GM18873 (cell line): ENCODE data around the gene FBXO36.

Experiments used
- ATAC-seq: cut with Tn5 transposase; IDR thresholded peaks from one replicate; pipeline ENCODE4 v1.9.1; 2021; ENCODE audit warnings: mild to moderate bottlenecking, moderate library complexity, moderate number of reproducible peaks; ENCODE audit not compliant: unreplicated experiment, low FRiP score

The FBXO36 gene

DNA sequence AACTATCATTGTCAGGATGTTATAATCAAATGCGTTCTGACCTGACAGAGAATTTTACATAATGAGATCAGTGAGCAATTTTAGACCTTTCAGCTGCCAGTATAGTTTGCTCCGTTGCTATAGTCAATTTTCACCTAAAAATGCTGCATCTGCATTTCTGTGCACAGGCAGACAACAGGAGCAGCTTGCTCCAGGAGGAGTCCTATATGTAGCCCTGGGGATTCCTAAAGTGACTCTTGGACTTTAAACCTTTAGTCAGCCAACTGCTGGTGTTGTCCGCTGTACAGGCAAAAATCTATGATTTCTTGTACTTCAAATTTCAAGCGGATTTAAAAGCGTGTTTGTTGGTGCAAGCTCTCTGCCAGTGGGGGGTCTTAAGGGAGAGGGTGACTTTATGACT is 120.7 kb downstream of the FBXO36 start:
- ATAC-seq, result no peak

DNA sequence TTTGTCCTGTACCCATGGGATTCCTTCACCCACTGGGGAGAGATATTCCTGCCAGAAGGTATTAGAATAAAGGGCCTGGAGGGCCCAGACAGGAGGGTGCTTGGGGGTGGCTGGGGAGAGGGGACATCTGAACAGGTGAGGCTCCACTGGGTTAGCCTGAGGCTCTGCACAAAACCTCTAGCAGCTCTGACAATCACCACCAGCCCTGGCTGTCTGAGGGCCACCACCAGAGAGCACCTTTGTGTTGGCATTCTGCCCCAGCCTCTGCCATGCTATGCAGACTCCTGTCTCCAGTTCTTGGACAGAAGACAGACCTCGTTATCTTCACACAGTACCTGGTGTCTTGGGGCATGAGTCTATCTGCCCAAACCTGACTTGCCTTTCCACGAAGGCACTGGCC is 121.2 kb downstream of the FBXO36 start:
- ATAC-seq, result no peak

DNA sequence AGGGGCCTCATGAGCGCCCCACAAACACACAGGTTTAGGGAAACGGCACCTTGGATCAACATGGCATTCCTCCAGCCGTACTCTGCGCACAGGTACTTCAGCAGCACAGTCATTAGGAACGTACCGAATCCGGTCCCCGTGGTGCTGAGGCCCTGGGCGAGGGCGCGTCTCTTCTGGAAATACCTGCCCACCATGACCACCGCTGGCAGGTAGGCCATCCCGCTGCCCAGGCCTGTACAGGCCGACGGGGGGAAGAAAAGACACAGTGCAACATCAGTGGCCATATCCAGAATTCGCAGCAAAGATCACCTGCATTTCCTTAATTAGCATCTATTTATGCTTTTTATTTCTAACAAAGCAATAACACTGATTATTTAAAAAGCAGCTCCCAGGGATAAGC is 124.2 kb downstream of the FBXO36 start:
- no peak for ATAC-seq

DNA sequence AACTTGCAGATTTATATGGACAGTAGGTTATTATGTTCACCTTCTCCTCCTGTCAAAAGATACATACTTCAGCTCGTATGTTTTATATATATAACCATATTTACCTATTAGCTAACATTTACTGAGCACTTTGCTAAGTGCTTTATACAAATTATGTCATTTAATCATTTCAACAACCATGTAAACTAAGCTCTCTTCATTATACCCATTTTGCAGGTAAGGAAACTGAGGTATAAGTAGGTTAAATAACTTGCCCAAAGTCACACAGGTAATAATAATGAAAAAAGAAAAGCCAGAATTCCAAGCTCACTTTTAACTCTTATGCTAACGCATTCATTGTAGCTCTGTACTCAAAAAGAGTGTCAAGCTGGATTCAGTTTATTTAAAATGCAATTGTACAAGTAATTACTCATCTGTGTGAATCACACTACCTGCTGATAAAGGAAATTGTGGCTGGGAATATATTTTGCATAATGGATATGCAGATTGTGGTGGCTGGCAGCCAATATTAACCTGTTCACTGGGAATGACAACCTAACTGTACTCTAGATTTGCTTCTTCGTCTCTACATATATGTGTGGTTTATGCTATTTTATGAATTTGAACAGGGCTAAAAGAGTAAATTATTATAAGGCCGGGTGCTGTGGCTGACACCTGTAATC is 125.8 kb downstream of the FBXO36 start:
- ATAC-seq, result no peak

DNA sequence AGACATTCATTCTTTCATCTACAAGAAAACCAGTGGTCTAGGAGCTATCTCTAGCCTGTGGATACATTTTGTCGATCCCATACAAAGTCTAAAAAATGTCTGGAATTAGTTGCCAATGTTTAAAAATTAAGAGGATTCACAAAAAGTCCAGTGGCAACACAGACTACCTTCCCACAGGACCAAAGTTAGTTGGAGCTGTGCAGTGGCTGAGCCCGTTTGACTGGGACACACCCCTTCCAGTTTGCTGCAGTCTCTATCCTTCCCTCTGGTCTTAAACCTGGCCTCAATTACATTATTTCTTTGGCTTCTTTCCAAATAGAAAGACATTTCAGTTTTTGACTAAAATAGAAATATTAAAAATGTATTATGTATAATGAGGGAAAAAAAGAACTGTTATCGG is 127.8 kb downstream of the FBXO36 start:
- ATAC-seq, result no peak

DNA sequence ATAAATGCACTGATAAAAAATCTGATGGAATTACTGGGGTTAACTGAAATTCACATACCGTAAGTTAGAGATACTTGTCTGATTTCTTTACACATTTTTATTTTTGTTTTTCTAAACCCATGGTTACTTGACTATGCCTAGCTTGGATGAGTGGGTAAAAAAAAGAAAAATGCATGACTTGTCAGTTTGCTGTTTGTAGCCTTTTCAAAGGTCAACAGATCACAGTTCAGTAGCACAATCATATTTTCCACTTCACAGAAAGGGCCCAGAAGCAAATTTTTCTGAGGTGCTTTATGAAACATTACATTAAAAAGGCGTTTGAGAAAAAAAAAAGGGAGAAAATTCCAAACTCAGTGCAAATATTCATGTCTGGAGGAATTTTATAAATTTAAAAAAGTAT is 130.0 kb downstream of the FBXO36 start:
- no peak for ATAC-seq

DNA sequence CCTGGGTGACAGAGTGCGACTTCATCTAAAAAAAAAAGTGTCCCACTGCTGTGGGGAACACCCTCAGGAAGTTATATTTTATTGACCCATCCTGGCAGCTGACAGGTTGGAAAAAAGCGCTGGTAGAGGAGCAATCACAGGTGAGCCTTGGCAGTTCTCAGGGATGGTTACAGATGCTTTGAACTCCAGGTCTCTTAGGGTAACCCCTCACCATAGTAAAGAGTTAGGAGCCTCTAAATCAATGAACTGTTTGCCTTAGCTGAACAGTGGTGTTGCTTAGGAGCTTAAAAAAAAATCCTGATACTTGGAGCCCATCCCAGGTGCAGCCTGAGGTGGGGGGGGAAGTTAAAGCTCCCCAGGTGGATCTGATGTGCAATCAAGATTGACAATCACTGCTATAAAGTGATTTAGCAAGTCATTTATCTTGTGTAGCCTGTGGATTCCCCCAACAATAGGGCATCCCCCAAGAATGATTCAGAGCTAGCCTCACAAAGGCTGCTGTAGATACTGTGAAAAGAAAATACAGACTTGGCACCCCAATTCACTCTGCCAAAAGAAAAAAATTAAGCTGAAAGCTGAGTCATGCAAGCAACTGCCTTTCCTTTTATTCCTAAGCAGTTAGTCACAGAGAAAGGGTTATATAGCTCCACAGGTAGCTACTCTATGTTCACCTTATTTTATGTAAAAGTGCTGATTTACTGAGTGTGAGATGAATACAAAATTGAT is 131.6 kb downstream of the FBXO36 start:
- ATAC-seq, result no peak

DNA sequence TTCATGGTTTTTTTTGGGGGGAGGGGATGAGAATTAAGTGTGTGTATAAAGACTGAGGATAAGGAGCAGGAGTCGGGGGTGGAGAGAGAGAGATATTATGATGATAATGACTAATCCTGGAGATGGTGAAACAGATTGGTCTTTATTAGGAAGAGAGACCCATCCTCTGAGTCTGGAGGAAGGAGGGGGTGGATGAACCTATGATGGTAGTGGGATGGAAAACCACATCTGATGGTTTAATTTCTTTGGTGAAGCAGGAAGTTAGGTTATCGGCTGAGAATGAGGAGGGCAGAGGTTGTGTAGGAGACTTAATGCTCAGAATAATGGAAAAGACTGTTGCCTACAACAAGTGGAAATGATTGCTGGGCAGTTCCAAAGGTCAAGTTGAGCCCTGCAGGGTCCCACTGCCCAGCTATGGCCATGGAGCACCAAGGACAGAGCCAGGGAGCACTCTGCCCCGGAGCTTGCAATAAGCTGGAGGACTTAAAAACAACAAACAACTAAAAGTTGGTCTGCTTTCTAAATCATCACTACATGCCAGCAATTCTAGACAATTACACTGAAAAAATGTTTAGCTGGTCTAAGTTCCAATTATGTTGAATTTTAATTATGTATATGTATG is 138.5 kb downstream of the FBXO36 start:
- ATAC-seq, result no peak
